Suprapubic skin (tissue), 4 donors: ENCODE measurements around the gene ATG4A.

Source experiments
- CTCF ChIP-seq, 2 donors: fragments of 200-600 bp in 1 of 2; fragments of 450-650 bp in 1 of 2; sonication (generic) in 1 of 2; IDR thresholded peaks; one replicate each; pipeline ENCODE4 v1.5.1; 2016 to 2019; ENCODE audit warnings: antibody characterized with exemption in 2 of 2, mild to moderate bottlenecking in 1 of 2, moderate library complexity in 1 of 2
- EP300 ChIP-seq: sonication (generic); formaldehyde crosslinking; IDR thresholded peaks from one replicate; pipeline ENCODE4 v1.6.1; 2017; ENCODE audit warnings: antibody characterized with exemption
- POLR2A ChIP-seq, 2 donors: fragments of 450-650 bp; IDR thresholded peaks; one replicate each; pipeline ENCODE4 v1.6.1; 2017; ENCODE audit warnings: antibody characterized with exemption in 2 of 2, mild to moderate bottlenecking in 2 of 2, moderate library complexity in 2 of 2
- POLR2AphosphoS5 ChIP-seq, 3 donors: sonication (generic); formaldehyde crosslinking; IDR thresholded peaks; one replicate each; pipeline ENCODE4 v1.6.1; 2017; ENCODE audit warnings: antibody characterized with exemption in 3 of 3

- TF ChIP-seq POLR2AphosphoS5 (IDR thresholded peaks at IDR 0.05) (no peak), CTCF (IDR thresholded peaks at IDR 0.05) (no peak), POLR2A (IDR thresholded peaks at IDR 0.05) (no peak), EP300 (no peak)
Measured at GRCh38 chrX:108203540-108203939, 112.0 kb downstream of the ATG4A start.
